Osteoblast (primary cell): ENCODE results near the gene F2RL3. TPM values are rescaled to one million over a fixed set of nuclear protein-coding genes. Genes with fewer than 3 reads are reported as not detected.

Source experiments
- DNase-seq: peaks from one replicate; pipeline ENCODE4 v3.0.0; 2011; ENCODE audit warnings: low spot score, mixed read lengths; ENCODE audit not compliant: insufficient read length; ENCODE audit errors: missing footprints
- H2AFZ ChIP-seq: 2 replicates; pipeline ENCODE4 v1.6.0; 2011; ENCODE audit warnings: mild to moderate bottlenecking, low read length
- H3K27ac ChIP-seq: 2 replicates; pipeline ENCODE4 v1.5.1; 2011; ENCODE audit warnings: mild to moderate bottlenecking, low read depth, low read length, moderate library complexity
- H3K27me3 ChIP-seq: 2 replicates; pipeline ENCODE4 v1.6.0; 2012; ENCODE audit warnings: mild to moderate bottlenecking, control low read depth, inconsistent platforms, low read length, moderate library complexity; ENCODE audit not compliant: insufficient read depth
- H3K36me3 ChIP-seq: 2 replicates; pipeline ENCODE4 v1.5.1; 2011; ENCODE audit warnings: mild to moderate bottlenecking, low read length, control low read depth, moderate library complexity; ENCODE audit not compliant: insufficient read depth
- H3K4me1 ChIP-seq: 2 replicates; pipeline ENCODE4 v1.5.1; 2011; ENCODE audit warnings: mild to moderate bottlenecking, low read length, control low read depth, moderate library complexity; ENCODE audit not compliant: insufficient read depth
- H3K4me2 ChIP-seq: 2 replicates; pipeline ENCODE4 v1.6.0; 2011; ENCODE audit warnings: mild to moderate bottlenecking, low read length; ENCODE audit not compliant: insufficient read depth
- H3K4me3 ChIP-seq: fragments of 200-600 bp; sonication (generic); 3 replicates; pipeline ENCODE4 v1.5.1; 2012; ENCODE audit warnings: mild to moderate bottlenecking, low read length, inconsistent platforms; ENCODE audit not compliant: insufficient read depth
- H3K79me2 ChIP-seq: 2 replicates; pipeline ENCODE4 v1.6.0; 2012; ENCODE audit warnings: mild to moderate bottlenecking, low read length, control low read depth, inconsistent platforms; ENCODE audit not compliant: insufficient read depth
- H3K9me3 ChIP-seq: 2 replicates; pipeline ENCODE4 v1.5.1; 2011; ENCODE audit warnings: low read depth, low read length, control low read depth
- H4K20me1 ChIP-seq: 2 replicates; pipeline ENCODE4 v1.6.0; 2012; ENCODE audit warnings: mild to moderate bottlenecking, low read length, control low read depth; ENCODE audit not compliant: insufficient read depth
- total RNA-seq: library from RNA; depleted of rRNA; stranded (reverse); fragments of >200 nt; gene quantifications from 2 replicates; pipeline ENCODE4 v1.2.3, GENCODE V29; 2012
- TF ChIP-seq, protein P1 (sequence below): IDR thresholded peaks from 2 replicates; pipeline ENCODE4 v1.5.1; 2011; ENCODE audit warnings: mild to moderate bottlenecking, low read depth, low read length, moderate library complexity; ENCODE audit errors: extremely low read depth

The F2RL3 gene
- total RNA-seq, 1 donor, result under 0.01 TPM

DNA sequence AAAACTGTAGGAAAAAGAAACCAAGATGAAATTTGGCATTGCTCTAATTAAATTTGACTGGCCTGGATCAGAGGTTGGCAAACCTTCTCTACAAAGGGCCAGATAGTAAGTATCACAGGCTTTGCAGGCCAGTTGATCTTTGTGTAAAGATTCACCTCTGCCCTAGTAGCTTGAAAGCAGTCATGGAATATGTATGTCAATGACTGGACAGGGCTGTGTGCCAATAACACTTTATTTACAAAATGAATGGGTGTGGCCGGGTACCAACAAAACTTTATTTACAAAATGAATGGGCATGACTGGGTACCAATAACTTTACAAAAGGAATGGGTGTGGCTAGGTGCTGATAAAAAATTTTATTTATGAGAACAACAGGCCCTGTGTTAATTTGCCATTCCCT lies 39.6 kb upstream of the F2RL3 start:
- Histone ChIP-seq H2AFZ (no peak overlapping the region), H4K20me1 (peaks cover 41% of the 10 kb centered on the region), H3K4me3 (no peak overlapping the region), H3K9me3 (no peaks in the 10 kb centered on the region), H3K27me3 (no peaks in the 10 kb centered on the region), H3K4me2 (no peak overlapping the region), H3K4me1 (peaks cover 19% of the 10 kb centered on the region), H3K79me2 (peaks cover 2% of the 10 kb centered on the region), H3K27ac (peak overlapping the region; percentile 48), H3K36me3 (peaks cover 74% of the 10 kb centered on the region)
- DNase-seq, result no peak
- TF ChIP-seq, protein P1, sequence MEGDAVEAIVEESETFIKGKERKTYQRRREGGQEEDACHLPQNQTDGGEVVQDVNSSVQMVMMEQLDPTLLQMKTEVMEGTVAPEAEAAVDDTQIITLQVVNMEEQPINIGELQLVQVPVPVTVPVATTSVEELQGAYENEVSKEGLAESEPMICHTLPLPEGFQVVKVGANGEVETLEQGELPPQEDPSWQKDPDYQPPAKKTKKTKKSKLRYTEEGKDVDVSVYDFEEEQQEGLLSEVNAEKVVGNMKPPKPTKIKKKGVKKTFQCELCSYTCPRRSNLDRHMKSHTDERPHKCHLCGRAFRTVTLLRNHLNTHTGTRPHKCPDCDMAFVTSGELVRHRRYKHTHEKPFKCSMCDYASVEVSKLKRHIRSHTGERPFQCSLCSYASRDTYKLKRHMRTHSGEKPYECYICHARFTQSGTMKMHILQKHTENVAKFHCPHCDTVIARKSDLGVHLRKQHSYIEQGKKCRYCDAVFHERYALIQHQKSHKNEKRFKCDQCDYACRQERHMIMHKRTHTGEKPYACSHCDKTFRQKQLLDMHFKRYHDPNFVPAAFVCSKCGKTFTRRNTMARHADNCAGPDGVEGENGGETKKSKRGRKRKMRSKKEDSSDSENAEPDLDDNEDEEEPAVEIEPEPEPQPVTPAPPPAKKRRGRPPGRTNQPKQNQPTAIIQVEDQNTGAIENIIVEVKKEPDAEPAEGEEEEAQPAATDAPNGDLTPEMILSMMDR, result no peak

GRCh38 chr19:16850133-16850532 lies 38.7 kb upstream of the F2RL3 start:
- H3K27ac ChIP-seq, result peak overlapping the region; percentile 18
- H3K36me3 ChIP-seq, result peaks cover 75% of the 10 kb centered on the region

GRCh38 chr19:16851031-16851712 lies 37.6 kb upstream of the F2RL3 start:
- Histone ChIP-seq H3K4me2 (no peak overlapping the region), H3K36me3 (peaks cover 65% of the 10 kb centered on the region)
- TF ChIP-seq, protein P1, result no peak

More at GRCh38 chr19:16850133-16850532, 38.7 kb upstream of the F2RL3 start:
- Histone ChIP-seq H2AFZ (no peak overlapping the region), H3K79me2 (no peaks in the 10 kb centered on the region), H4K20me1 (peaks cover 42% of the 10 kb centered on the region), H3K4me3 (no peak overlapping the region), H3K4me1 (peaks cover 19% of the 10 kb centered on the region), H3K9me3 (no peaks in the 10 kb centered on the region), H3K27me3 (no peaks in the 10 kb centered on the region), H3K4me2 (no peak overlapping the region)
- DNase-seq, result peak; percentile 87
- TF ChIP-seq, protein P1, result no peak

GRCh38 chr19:16853066-16853465 lies 35.7 kb upstream of the F2RL3 start:
- no peak overlapping the region for H3K4me2 ChIP-seq
- TF ChIP-seq, protein P1, result no peak
- H4K20me1 ChIP-seq, result peaks cover 32% of the 10 kb centered on the region
- H3K36me3 ChIP-seq, result peaks cover 57% of the 10 kb centered on the region
- no peaks in the 10 kb centered on the region for H3K27me3 ChIP-seq
- H2AFZ ChIP-seq, result no peak overlapping the region
- no peaks in the 10 kb centered on the region for H3K79me2 ChIP-seq
- peaks cover 19% of the 10 kb centered on the region for H3K4me1 ChIP-seq
- H3K9me3 ChIP-seq, result no peaks in the 10 kb centered on the region
- DNase-seq, result no peak
- no peak overlapping the region for H3K4me3 ChIP-seq
- H3K27ac ChIP-seq, result no peak overlapping the region

More at GRCh38 chr19:16851031-16851712, 37.6 kb upstream of the F2RL3 start:
- Histone ChIP-seq H3K4me1 (peaks cover 19% of the 10 kb centered on the region), H2AFZ (no peak overlapping the region), H3K9me3 (no peaks in the 10 kb centered on the region), H3K4me3 (no peak overlapping the region), H4K20me1 (peaks cover 37% of the 10 kb centered on the region), H3K27ac (peak overlapping the region; percentile 18), H3K27me3 (no peaks in the 10 kb centered on the region), H3K79me2 (no peaks in the 10 kb centered on the region)
- DNase-seq, result no peak
